GM23338 (cell line): ENCODE measurements around the gene EFTUD2. TPM values are rescaled to one million over a fixed set of nuclear protein-coding genes. Genes with fewer than 3 reads are reported as not detected.

Experiments
- ATAC-seq: fragments of 200-7000 bp; cut with Tn5 transposase; 3 replicates; pipeline ENCODE4 v1.9.1; 2020
- DNase-seq: peaks from one replicate; pipeline ENCODE4 v3.0.0-alpha.2; 2015; ENCODE audit warnings: low spot score
- H2AFZ ChIP-seq: fragments of 200-600 bp; sonication (generic); 2 replicates; pipeline ENCODE4 v1.8.0; 2016; ENCODE audit warnings: antibody characterized with exemption, mild to moderate bottlenecking, moderate library complexity
- H3F3A ChIP-seq: fragments of 200-600 bp; sonication (generic); replicated peaks from 2 replicates; pipeline ENCODE4 v1.8.0; 2017; ENCODE audit warnings: antibody characterized with exemption, mixed run types, low read depth
- H3K27ac ChIP-seq: fragments of 200-600 bp; sonication (generic); 2 replicates; pipeline ENCODE4 v1.6.1; 2016; ENCODE audit warnings: low read depth
- H3K27me3 ChIP-seq: fragments of 200-600 bp; sonication (generic); 2 replicates; pipeline ENCODE4 v1.8.0; 2016; ENCODE audit warnings: mild to moderate bottlenecking, mixed run types, moderate library complexity; ENCODE audit not compliant: insufficient read depth
- H3K36me3 ChIP-seq: fragments of 200-600 bp; sonication (generic); 2 replicates; pipeline ENCODE4 v1.8.0; 2016; ENCODE audit warnings: mild to moderate bottlenecking; ENCODE audit not compliant: insufficient read depth
- H3K4me1 ChIP-seq: fragments of 200-600 bp; sonication (generic); 2 replicates; pipeline ENCODE4 v1.8.0; 2016; ENCODE audit warnings: mild to moderate bottlenecking, moderate library complexity; ENCODE audit not compliant: insufficient read depth
- H3K4me2 ChIP-seq: fragments of 200-600 bp; sonication (generic); 2 replicates; pipeline ENCODE4 v1.7.1; 2017; ENCODE audit warnings: mixed run types
- H3K4me3 ChIP-seq: fragments of 200-600 bp; sonication (generic); 2 replicates; pipeline ENCODE4 v1.6.1; 2016; ENCODE audit warnings: mixed run types
- H3K79me2 ChIP-seq: fragments of 200-600 bp; sonication (generic); replicated peaks from 2 replicates; pipeline ENCODE4 v1.8.0; 2017; ENCODE audit warnings: mild to moderate bottlenecking; ENCODE audit not compliant: insufficient read depth
- H3K9me2 ChIP-seq: fragments of 200-600 bp; sonication (generic); 2 replicates; pipeline ENCODE4 v1.8.0; 2017; ENCODE audit not compliant: insufficient read depth
- H4K20me1 ChIP-seq: fragments of 200-600 bp; sonication (generic); replicated peaks from 2 replicates; pipeline ENCODE4 v1.8.0; 2017; ENCODE audit warnings: mild to moderate bottlenecking; ENCODE audit not compliant: insufficient read depth
- H3K27ac Mint-ChIP-seq: 2 replicates; pipeline ENCODE4 v1.8.0; 2020; ENCODE audit warnings: inconsistent platforms, mild to moderate bottlenecking, moderate library complexity, mixed read lengths
- H3K27me3 Mint-ChIP-seq: 3 replicates; pipeline ENCODE4 v1.8.0; 2022; ENCODE audit warnings: low read depth, mild to moderate bottlenecking, moderate library complexity, mixed read lengths, inconsistent platforms; ENCODE audit not compliant: insufficient read depth, poor library complexity
- H3K36me3 Mint-ChIP-seq: 3 replicates; pipeline ENCODE4 v1.8.0; 2021; ENCODE audit warnings: low read depth, mild to moderate bottlenecking, inconsistent platforms, moderate library complexity, mixed read lengths
- H3K4me1 Mint-ChIP-seq: 3 replicates; pipeline ENCODE4 v1.8.0; 2020; ENCODE audit warnings: mild to moderate bottlenecking, inconsistent platforms, mixed read lengths
- H3K4me3 Mint-ChIP-seq: 3 replicates; pipeline ENCODE4 v1.8.0; 2021; ENCODE audit warnings: moderate library complexity, mild to moderate bottlenecking, inconsistent platforms, mixed read lengths
- H3K9me3 Mint-ChIP-seq: 3 replicates; pipeline ENCODE4 v1.8.0; 2020; ENCODE audit warnings: moderate library complexity, mild to moderate bottlenecking, inconsistent platforms, mixed read lengths
- CTCF ChIP-seq, 2 experiments: fragments of 200-600 bp in 1 of 2; sonication (generic) in 1 of 2; conservative IDR thresholded peaks; 2 replicates each; pipeline versions ENCODE4 v1.5.1 to v1.6.1; 2016 to 2017; ENCODE audit warnings: antibody characterized with exemption in 2 of 2, low read depth in 2 of 2, mild to moderate bottlenecking in 2 of 2, moderate library complexity in 1 of 2
- ETS1 ChIP-seq: IDR thresholded peaks from 2 replicates; pipeline ENCODE4 v1.6.1; 2016; ENCODE audit warnings: antibody characterized with exemption
- EZH2 ChIP-seq: fragments of 200-600 bp; sonication (generic); IDR thresholded peaks from one replicate; pipeline ENCODE4 v1.8.0; 2017; ENCODE audit warnings: antibody characterized with exemption, mild to moderate bottlenecking, low read depth; ENCODE audit not compliant: unreplicated experiment
- EZH2phosphoT487 ChIP-seq: fragments of 200-600 bp; sonication (generic); IDR thresholded peaks from one replicate; pipeline ENCODE4 v1.8.1; 2018; ENCODE audit warnings: antibody characterized with exemption; ENCODE audit not compliant: unreplicated experiment
- JUNB ChIP-seq: IDR thresholded peaks from one replicate; pipeline ENCODE4 v1.6.1; 2016; ENCODE audit warnings: antibody characterized with exemption; ENCODE audit not compliant: unreplicated experiment
- NANOG ChIP-seq: IDR thresholded peaks from 2 replicates; pipeline ENCODE4 v1.6.1; 2016; ENCODE audit warnings: antibody characterized with exemption, borderline replicate concordance
- POLR2AphosphoS5 ChIP-seq: IDR thresholded peaks from 2 replicates; pipeline ENCODE4 v1.6.1; 2016; ENCODE audit warnings: antibody characterized with exemption, low read depth
- REST ChIP-seq: IDR thresholded peaks from one replicate; pipeline ENCODE4 v1.6.1; 2018; ENCODE audit warnings: antibody characterized with exemption; ENCODE audit not compliant: unreplicated experiment
- polyA plus RNA-seq: library from polyadenylated mRNA; unstranded; fragments of >200 nt; fragmentation: Nextera tagmentation; extraction: Ambion mirVana; gene quantifications from 2 replicates; pipeline ENCODE4 v1.2.1, GENCODE V29; 2016
- total RNA-seq: library from RNA; depleted of rRNA; stranded (reverse); fragments of >200 nt; shearing (Covaris generic); gene quantifications from 2 replicates; pipeline ENCODE4 v1.2.3, GENCODE V29; 2014

The EFTUD2 gene
- total and polyA plus RNA-seq, 2 experiments from 2014 or later, result 61.6 to 196 TPM

- TF ChIP-seq REST, result no peak
- TF ChIP-seq POLR2AphosphoS5, result no peak
- no peak for TF ChIP-seq CTCF (conservative IDR thresholded peaks at IDR 0.05; ENCODE audit: low read depth in 2 of 2)
- TF ChIP-seq ETS1, result no peak
Observed at GRCh38 chr17:44906010-44906646, 6.9 kb upstream of the EFTUD2 start (continued).

DNA sequence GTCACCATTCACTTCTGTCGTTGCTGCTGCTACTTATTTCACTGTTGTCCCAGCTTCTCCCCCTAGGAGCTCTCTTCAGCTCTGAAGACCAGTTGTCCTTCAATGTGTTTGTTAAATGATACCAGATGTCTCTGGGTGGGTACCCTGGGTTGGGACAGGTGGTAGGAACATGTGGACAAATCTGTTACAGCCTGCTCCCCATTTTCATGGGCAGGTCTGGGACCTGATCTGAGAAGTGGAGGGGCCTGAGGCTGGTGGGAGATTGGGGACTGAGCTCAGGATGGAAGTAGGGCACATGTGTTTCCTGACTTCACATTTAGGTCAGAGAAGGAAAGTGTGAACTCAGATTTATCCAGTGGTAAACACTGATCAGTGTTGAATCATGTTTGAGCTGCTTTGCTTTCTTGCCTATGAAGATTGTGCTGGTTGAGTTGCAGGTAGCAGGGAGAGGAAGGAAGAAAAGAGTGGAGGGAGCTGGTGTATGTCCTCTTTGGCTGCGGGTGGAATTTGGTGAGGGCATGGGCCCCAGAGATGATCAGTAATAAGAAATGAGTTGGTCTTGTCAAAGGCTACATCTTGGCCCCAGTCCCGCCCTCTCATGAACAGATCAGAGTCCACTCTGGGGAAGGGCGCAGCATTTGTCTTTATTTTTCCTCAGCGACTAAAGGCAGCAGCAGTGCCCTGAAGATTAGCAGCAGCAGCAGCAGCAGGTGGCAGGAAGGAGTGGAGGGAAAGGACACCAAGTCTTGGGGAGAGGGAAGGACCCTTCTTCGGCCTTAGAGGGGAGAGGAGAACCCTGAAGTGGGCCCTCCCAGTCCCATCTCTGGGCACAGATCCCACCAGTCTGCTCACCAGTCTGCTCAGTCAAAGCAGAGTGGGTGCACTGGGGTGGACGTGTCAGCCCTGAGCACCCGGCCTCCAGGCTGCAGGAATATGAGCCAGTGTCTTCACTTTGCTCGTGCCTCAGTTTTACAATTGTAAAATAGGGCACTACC is 6.1 kb upstream of the EFTUD2 start:
- Histone ChIP-seq H3K79me2 (no peaks in the 10 kb centered on the region), H3K4me2 (no peak overlapping the region), H3K4me3 (no peak overlapping the region), H3K27ac (no peak overlapping the region), H3K9me2 (no peaks in the 10 kb centered on the region), H2AFZ (no peak overlapping the region), H3K36me3 (no peaks in the 10 kb centered on the region), H4K20me1 (no peaks in the 10 kb centered on the region), H3F3A (no peaks in the 10 kb centered on the region), H3K27me3 (no peaks in the 10 kb centered on the region), H3K4me1 (0 out of 2 replicates have a peak, but pooled peaks cover 2% of the 10 kb centered on the region)
- ATAC-seq (no peak), DNase-seq (no peak)
- peak overlapping the region; percentile 80; the same call in 1 of the 2 replicates for H3K27ac Mint-ChIP-seq
- no peak overlapping the region; the same call in 2 of the 3 replicates for H3K4me3 Mint-ChIP-seq
- H3K36me3 Mint-ChIP-seq, result no peaks in the 10 kb centered on the region
- peaks cover 12% of the 10 kb centered on the region for H3K4me1 Mint-ChIP-seq
- H3K9me3 Mint-ChIP-seq, result no peaks in the 10 kb centered on the region
- peaks cover 16% of the 10 kb centered on the region for H3K27me3 Mint-ChIP-seq
- TF ChIP-seq ETS1 (no peak), NANOG (no peak), EZH2 (no peak), EZH2phosphoT487 (no peak), JUNB (no peak)
